Tibial artery (tissue), 4 donors: ENCODE results near the gene CASP2.

ENCODE experiments used
- DNase-seq, 2 donors: peaks; one replicate each; pipeline ENCODE4 v3.0.0-alpha.2; 2019
- H3K27ac ChIP-seq, 2 donors: fragments of 200-600 bp; sonication (generic) in 1 of 2; 1 replicate in 1 of 2; 2 replicates in 1 of 2; pipeline ENCODE4 v1.5.1; 2018 to 2019; ENCODE audit warnings: mild to moderate bottlenecking in 1 of 2
- H3K27me3 ChIP-seq, 2 donors: fragments of 200-600 bp; sonication (generic) in 1 of 2; one replicate each; pipeline versions ENCODE4 v1.5.1 to v1.6.0; 2016 to 2019
- H3K36me3 ChIP-seq, 3 donors: fragments of 200-600 bp; sonication (generic) in 2 of 3; one replicate each; pipeline ENCODE4 v1.5.1; 2016 to 2019; ENCODE audit warnings: mild to moderate bottlenecking in 2 of 3
- H3K4me1 ChIP-seq, 4 donors: fragments of 200-600 bp; sonication (generic) in 2 of 4; 1 replicate in 3 of 4; 2 replicates in 1 of 4; pipeline ENCODE4 v1.5.1; 2016 to 2019
- H3K4me3 ChIP-seq, 2 donors: fragments of 200-600 bp; sonication (generic) in 1 of 2; 1 replicate in 1 of 2; 2 replicates in 1 of 2; pipeline ENCODE4 v1.5.1; 2018 to 2019; ENCODE audit warnings: mild to moderate bottlenecking in 2 of 2
- H3K9me3 ChIP-seq, 3 donors: fragments of 200-600 bp; sonication (generic) in 1 of 3; one replicate each; pipeline ENCODE4 v1.5.1; 2016 to 2019
- intact Hi-C: fragments of 100-400 bp; cut with DNase I; formaldehyde crosslinking; loops from one replicate; pipeline ENCODE4 v1.15.0; 2023; ENCODE audit warnings: low total_unique reads
- TF ChIP-seq, protein P1 (sequence below), 2 experiments: fragments of 200-600 bp in 1 of 2; fragments of 450-650 bp in 1 of 2; IDR thresholded peaks; one replicate each; pipeline ENCODE4 v1.5.1; 2017 to 2019; ENCODE audit warnings: antibody characterized with exemption in 2 of 2, mild to moderate bottlenecking in 1 of 2, moderate library complexity in 1 of 2

The CASP2 gene

DNA sequence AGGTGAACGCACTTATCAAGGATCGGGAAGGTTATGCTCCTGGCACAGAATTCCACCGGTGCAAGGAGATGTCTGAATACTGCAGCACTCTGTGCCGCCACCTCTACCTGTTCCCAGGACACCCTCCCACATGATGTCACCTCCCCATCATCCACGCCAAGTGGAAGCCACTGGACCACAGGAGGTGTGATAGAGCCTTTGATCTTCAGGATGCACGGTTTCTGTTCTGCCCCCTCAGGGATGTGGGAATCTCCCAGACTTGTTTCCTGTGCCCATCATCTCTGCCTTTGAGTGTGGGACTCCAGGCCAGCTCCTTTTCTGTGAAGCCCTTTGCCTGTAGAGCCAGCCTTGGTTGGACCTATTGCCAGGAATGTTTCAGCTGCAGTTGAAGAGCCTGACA, 16.8 kb downstream of the CASP2 start:
- DNase-seq, result no peak
- peaks cover 71 to 96% (median 76%) of the 10 kb centered on the region in 3 donors for H3K36me3 ChIP-seq
- H3K27me3 ChIP-seq, result no peaks in the 10 kb centered on the region
- no peak overlapping the region for H3K4me3 ChIP-seq
- TF ChIP-seq, protein P1, sequence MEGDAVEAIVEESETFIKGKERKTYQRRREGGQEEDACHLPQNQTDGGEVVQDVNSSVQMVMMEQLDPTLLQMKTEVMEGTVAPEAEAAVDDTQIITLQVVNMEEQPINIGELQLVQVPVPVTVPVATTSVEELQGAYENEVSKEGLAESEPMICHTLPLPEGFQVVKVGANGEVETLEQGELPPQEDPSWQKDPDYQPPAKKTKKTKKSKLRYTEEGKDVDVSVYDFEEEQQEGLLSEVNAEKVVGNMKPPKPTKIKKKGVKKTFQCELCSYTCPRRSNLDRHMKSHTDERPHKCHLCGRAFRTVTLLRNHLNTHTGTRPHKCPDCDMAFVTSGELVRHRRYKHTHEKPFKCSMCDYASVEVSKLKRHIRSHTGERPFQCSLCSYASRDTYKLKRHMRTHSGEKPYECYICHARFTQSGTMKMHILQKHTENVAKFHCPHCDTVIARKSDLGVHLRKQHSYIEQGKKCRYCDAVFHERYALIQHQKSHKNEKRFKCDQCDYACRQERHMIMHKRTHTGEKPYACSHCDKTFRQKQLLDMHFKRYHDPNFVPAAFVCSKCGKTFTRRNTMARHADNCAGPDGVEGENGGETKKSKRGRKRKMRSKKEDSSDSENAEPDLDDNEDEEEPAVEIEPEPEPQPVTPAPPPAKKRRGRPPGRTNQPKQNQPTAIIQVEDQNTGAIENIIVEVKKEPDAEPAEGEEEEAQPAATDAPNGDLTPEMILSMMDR (IDR thresholded peaks at IDR 0.05), result no peak
- no peaks in the 10 kb centered on the region for H3K4me1 ChIP-seq
- no peaks in the 10 kb centered on the region for H3K9me3 ChIP-seq
- intact Hi-C loops, result loop anchor here (2.0 kb wide), 1 partner anchor 64 kb away; no protein-coding TSS in a partner anchor
- H3K27ac ChIP-seq, result no peak overlapping the region

DNA sequence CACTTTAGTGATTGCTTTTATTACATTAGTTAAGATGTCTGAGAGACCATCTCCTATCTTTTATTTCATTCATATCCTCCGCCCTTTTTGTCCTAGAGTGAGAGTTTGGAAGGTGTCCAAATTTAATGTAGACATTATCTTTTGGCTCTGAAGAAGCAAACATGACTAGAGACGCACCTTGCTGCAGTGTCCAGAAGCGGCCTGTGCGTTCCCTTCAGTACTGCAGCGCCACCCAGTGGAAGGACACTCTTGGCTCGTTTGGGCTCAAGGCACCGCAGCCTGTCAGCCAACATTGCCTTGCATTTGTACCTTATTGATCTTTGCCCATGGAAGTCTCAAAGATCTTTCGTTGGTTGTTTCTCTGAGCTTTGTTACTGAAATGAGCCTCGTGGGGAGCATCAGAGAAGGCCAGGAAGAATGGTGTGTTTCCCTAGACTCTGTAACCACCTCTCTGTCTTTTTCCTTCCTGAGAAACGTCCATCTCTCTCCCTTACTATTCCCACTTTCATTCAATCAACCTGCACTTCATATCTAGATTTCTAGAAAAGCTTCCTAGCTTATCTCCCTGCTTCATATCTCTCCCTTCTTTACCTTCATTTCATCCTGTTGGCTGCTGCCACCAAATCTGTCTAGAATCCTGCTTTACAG, 17.4 kb downstream of the CASP2 start:
- intact Hi-C loops, result loop anchor here (2.0 kb wide), 1 partner anchor 65 kb away; no protein-coding TSS in a partner anchor
- TF ChIP-seq, protein P1 (IDR thresholded peaks at IDR 0.05), result peak; percentile 53 to 60
- no peaks in the 10 kb centered on the region for H3K27me3 ChIP-seq
- peak in 1 of 2 donors; percentile 53 for DNase-seq
- H3K4me3 ChIP-seq, result no peak overlapping the region
- H3K4me1 ChIP-seq, result no peaks in the 10 kb centered on the region
- peaks cover 65 to 89% (median 70%) of the 10 kb centered on the region in 3 donors for H3K36me3 ChIP-seq
- H3K9me3 ChIP-seq, result no peaks in the 10 kb centered on the region
- no peak overlapping the region for H3K27ac ChIP-seq

DNA sequence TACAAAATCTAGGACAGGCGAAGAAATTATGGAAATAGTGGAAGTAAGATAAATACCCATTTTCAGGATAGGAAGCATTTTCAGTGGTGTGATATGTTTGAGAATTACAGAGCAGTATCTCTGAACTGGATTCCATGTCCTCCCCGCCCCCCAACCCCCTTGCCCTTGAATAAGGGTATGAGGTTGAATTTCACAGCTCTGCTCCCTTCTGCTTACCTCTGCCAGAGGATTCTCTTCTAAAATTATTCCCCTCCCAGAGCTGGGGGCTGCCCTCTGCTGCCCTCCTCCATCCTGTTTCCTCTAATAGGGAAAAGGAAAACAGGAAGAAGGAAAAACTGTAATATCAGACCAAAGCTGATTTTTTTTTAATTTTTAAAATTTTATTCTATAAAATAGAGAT, 20.5 kb downstream of the CASP2 start:
- Histone ChIP-seq H3K27me3 (no peaks in the 10 kb centered on the region), H3K4me1 (no peaks in the 10 kb centered on the region), H3K36me3 (peaks cover 35 to 61% (median 40%) of the 10 kb centered on the region in 3 donors), H3K9me3 (no peaks in the 10 kb centered on the region), H3K27ac (no peak overlapping the region), H3K4me3 (no peak overlapping the region)
- TF ChIP-seq, protein P1 (IDR thresholded peaks at IDR 0.05), result no peak
- no peak for DNase-seq
- intact Hi-C loops, result no loop called here

DNA sequence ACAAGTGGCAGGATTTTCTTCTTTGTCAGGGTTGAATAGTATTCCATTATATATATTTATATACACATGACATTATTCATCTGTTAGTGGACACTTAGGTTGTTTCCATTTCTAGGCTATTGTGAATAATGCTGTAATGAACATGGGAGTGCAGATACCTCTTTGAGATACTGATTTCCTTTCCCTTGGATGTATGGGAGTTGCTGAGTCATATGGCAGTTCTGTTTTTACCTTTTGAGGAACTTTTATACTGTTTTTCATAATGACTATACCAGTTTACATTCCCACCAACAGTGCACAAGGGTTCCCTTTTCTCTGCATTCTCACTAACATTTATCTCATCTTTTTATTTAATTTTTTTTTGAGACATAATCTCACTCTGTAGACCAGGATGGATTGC, 26.0 kb downstream of the CASP2 start:
- Histone ChIP-seq H3K36me3 (peaks cover 0 to 6% (median 4%) of the 10 kb centered on the region in 3 donors), H3K9me3 (no peaks in the 10 kb centered on the region), H3K27me3 (no peaks in the 10 kb centered on the region), H3K4me3 (no peak overlapping the region), H3K27ac (no peak overlapping the region), H3K4me1 (no peaks in the 10 kb centered on the region)
- no peak for DNase-seq
- TF ChIP-seq, protein P1 (IDR thresholded peaks at IDR 0.05), result no peak
- intact Hi-C loops, result no loop called here

DNA sequence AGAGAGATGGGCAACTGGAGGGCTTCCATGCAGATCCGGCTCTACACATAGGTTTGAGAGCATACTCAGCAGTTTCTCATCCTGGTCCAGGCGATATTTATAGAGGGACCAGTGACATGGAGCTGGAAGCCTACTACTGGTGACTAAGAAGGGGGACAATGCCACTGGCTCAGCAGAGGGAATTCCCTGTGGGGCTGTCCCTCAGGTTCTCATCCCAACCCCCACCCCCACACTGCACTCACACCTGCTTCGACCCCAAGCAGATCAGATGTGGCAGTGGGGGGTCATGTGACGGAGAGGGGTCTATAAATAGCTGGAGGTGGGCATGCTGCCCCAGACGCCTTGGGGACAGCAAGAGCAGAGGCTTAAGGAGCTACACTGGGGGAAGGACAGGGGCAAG, 27.6 kb downstream of the CASP2 start, which contains the start of gene CLCN1:
Gene CLCN1, plus strand, starts transcription at position 336 of the 400 bp plus-strand sequence. CDS start 102 bp downstream, outside the sequence.
- H3K36me3 ChIP-seq, result no peaks in the 10 kb centered on the region

More for the DNA sequence above, 27.6 kb downstream of the CASP2 start, which contains the start of gene CLCN1:
- no peaks in the 10 kb centered on the region for H3K9me3 ChIP-seq
- no peaks in the 10 kb centered on the region for H3K27me3 ChIP-seq
- no peak within 1 kb of the TSS for H3K4me3 ChIP-seq
- no peak for DNase-seq
- no peaks in the 10 kb centered on the region for H3K4me1 ChIP-seq
- H3K27ac ChIP-seq, result no peak within 1 kb of the TSS
- intact Hi-C loops, result no loop called here
- TF ChIP-seq, protein P1 (IDR thresholded peaks at IDR 0.05), result no peak
